Hair follicle dermal papilla cell (primary cell): ENCODE results near the gene BOD1L1. TPM values are rescaled to one million over a fixed set of nuclear protein-coding genes. Genes with fewer than 3 reads are reported as not detected.

Experiments used
- small RNA-seq: library from RNA; depleted of rRNA; stranded (forward); fragments of <200 nt; gene quantifications from one replicate; pipeline ENCODE3, GENCODE V24; 2012
- total RNA-seq: library from RNA; depleted of rRNA; stranded (reverse); fragments of >200 nt; gene quantifications from 2 replicates; pipeline ENCODE4 v1.2.3, GENCODE V29; 2012

Gene BOD1L1
- total RNA-seq: 24.3 and 29.5 TPM in 2 replicates

GRCh38 chr4:13627606-13628311, at the start of gene BOD1L1:
BOD1L1 (minus strand) TSS chr4:13627725; CDS start chr4:13627587, 138 bp downstream.

GRCh38 chr4:13543839-13544605, 83.5 kb downstream of the BOD1L1 start, which contains the start of gene NKX3-2:
NKX3-2 (minus strand) TSS chr4:13544508; CDS start chr4:13544414, 94 bp downstream.

Small RNAs within 50 kb of the gene (small RNA-seq; reads per million reads assigned to genes)
- gene MIR5091: not detected

Other genes starting within 250 kb of the BOD1L1 start
- gene RAB28, start 143.4 kb downstream of the BOD1L1 start, total RNA-seq: 16.2 and 18.8 TPM in 2 replicates
- under 0.01 TPM in 1 of 2 replicates, not detected in the other for gene NKX3-2, start 83.2 kb downstream of the BOD1L1 start, total RNA-seq